Astrocyte of the hippocampus (primary cell): ENCODE measurements around the gene NEURL3.

Experiments used
- DNase-seq: peaks from one replicate; pipeline ENCODE4 v3.0.0; 2011; ENCODE audit warnings: low read depth, low spot score

Gene NEURL3

DNA sequence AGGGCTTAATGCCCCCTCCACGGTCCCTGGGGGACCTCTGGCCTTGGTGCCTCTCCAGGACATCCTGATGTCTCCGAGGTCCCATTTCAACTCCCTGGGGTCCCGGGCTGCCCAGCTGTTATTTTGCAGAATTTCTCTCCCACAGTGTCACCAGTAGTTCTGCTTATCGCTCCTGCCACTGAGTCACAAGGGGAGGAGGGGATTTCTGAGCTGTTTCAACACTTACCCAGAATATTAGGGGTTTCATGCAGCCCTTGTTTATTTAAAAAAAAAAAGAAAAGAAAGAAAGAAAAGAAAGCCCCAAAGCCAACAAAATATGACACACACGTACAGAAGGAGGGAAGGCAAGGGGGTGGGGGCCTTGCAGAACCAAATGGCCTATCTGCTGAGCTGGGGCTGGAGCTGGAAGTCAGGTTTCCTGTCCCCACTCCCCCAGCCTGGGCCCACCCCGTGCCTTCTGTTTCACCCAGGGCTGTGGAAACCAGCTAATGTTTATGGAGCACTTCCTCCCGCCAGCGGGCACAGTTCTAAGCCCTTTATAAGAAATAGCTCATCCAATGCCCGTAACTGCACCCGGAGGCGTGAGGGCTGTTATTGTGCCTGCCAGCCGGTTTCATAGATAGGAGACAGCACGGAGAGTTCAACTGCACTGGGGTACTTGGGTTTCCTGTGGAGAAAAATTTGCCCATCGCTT is 23.0 kb upstream of the NEURL3 start:
- DNase-seq = peak; percentile 39

GRCh38 chr2:96527286-96528005 is 22.3 kb upstream of the NEURL3 start:
- DNase-seq = peak; percentile 61

GRCh38 chr2:96526615-96527285 is 21.6 kb upstream of the NEURL3 start:
- DNase-seq = no peak

- no peak for DNase-seq
These were observed 21.0 kb upstream of the NEURL3 start for GRCh38 chr2:96526101-96526591.

DNA sequence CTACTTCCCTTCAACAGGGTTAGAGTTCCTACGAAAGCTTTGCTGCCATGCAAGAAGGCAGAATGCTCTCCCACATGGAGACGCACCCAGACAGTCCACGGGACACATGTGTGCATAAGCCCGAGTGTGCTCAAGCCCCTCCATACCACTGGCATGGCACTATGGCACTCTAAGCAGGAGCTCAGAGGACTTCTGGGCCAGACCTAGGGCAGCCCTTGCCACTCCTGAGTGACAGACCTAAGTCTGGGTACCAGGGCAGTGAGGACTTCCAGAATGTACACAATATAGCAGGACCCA is 20.0 kb upstream of the NEURL3 start:
- no peak for DNase-seq

- DNase-seq = no peak
These were observed 19.5 kb upstream of the NEURL3 start for GRCh38 chr2:96524482-96525210.

DNA sequence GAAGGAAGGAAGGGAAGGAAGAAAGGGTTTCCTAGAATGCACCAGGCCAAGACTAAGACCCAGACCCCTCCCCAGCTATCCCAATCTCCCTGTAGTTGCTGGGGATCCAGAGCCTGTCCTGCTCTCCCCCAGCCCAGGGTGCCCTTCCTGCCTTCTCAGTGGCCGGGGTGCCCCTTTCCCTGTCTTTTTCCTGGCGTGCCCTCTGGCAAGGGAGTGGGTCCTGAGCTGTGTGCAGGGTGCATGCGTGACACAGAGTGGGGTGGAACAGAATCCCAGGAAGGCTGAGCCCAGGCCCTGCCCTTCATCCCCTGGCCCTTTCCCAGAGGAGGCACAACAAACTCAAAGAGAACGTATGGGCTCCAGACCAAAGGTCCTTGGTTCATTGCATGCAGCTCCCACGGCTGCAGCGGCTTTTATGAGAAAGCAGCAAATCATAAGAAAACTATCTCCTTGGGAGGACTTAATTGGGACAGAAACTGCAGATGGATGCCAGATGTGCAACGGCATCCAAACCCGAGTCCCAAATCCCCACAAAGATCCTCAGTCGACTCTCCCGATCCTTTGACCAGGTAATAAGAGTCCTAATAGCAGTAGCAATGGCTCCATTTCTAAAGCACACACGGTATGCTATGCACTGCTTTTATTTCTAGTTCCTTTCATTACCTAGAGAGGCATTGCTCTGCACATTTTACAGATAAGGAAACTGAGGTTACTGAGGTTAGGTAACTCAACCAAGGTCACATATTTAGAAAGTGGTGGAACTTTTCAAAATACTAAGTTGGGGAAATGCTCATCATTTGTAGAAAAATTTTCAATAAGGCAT is 18.7 kb upstream of the NEURL3 start:
- DNase-seq = no peak

DNA sequence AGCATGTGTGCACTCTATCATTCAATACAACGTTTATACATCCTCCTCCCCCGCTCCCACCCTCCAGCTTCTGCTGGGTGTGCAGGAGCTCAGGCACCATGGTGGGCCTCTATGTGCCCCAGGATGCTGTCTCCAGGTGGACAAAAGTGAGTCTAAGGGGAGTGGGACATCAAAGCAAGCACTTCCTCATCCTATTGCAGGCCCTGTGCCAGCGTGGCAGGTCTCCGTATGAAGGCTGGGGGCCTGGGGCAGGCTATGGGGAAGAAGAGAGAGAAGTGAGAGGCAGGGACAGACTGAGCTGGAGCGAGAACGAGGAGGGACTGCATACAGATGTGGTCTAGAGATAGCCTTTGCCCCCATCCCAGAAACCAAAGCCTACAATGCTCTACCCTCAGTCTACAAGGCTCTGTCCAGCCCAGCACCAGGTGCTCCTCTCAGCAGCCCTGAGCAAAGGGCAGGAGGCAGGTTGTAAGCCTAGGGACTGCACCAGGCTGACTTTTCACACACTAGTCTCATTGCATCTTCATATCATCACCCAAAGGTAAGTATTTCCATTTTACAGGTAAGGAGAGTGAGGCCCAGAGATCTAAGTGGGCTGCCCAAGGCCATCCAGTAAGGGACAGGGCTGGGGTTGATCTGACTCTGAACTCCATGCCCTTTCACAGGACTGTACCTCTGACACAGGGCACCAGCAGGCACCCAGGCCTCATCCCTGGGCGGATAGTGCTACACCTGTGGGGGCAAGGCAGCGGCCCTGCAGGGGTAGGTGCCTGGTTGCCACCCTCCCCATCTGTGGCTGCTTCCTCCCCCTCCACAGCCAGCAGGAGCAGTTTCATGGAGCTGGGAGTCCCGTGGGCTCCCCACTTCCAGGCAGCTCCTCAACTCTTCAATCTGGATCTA is 17.4 kb upstream of the NEURL3 start:
- no peak for DNase-seq

- DNase-seq = no peak
These were observed 16.1 kb upstream of the NEURL3 start for GRCh38 chr2:96521219-96521618.

GRCh38 chr2:96520697-96521096 is 15.5 kb upstream of the NEURL3 start:
- DNase-seq = no peak

- DNase-seq = no peak
These were observed 15.1 kb upstream of the NEURL3 start for GRCh38 chr2:96520231-96520630.

DNA sequence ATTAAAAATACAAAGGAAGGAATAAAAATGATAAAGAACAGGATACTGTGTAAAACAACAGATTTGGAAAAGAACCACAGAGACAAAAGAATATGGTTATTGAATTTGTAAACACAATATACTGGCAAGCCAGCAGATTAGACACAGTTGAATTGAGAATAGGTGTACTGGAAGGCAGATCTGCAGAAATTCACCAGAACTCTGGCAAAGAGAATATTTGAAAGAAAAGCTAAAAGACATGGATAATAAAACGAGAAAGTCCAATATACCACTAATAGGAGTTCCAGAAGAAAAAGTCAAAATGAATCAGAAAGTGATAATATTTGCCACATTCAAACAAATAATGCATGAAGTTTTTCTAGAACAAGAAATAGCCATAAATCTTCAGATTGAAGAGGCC is 11.9 kb upstream of the NEURL3 start:
- DNase-seq = no peak

GRCh38 chr2:96514521-96514920 is 9.4 kb upstream of the NEURL3 start:
- no peak for DNase-seq

- no peak for DNase-seq
These were observed 7.2 kb upstream of the NEURL3 start for GRCh38 chr2:96512341-96512740.

GRCh38 chr2:96511851-96512250 is 6.7 kb upstream of the NEURL3 start:
- no peak for DNase-seq

- DNase-seq = no peak
These were observed 5.9 kb upstream of the NEURL3 start for GRCh38 chr2:96510931-96511595.

GRCh38 chr2:96509847-96510230 is 4.7 kb upstream of the NEURL3 start:
- DNase-seq = no peak

DNA sequence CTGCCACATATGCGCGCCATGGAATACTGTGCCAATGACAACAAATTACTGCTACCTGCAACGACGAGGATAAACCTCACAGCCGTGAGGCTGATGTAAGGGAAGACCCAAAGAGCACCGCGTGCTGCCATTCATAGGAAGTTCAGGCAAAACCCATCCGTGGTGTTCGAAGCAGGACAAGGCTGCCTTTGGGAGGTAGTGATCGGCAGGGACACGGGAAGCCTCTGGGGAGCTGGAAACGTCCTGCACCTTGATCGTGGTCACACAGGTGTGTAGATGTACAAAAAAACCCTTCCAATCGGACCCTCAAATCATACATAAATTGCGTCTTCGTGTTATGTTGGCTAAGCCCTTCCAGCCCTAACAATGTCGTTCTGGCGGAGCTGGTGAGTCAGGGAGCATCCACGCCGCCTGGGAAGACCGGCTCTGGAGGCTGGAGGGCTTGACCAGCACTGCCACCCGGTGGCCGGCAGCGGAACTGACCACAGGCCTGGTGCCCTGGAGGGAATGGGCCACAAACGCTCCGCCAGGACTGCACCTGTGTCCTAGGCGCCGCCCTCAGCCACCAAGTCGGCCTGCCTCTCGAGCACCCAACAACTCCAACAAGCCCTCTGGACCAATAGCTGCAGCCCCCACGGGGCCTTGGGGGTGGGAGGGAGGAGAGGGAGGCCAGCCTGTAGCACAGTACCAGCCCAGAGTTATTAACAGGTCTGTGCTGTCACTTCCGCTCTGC is 4.1 kb upstream of the NEURL3 start:
- peak; percentile 94 for DNase-seq

GRCh38 chr2:96508521-96509113 is 3.5 kb upstream of the NEURL3 start:
- no peak for DNase-seq
